Cerebellar cortex (tissue), 1 donor: Measurements from ENCODE around the gene SPNS3.

Experiments
- DNase-seq: peaks from one replicate; pipeline ENCODE4 v3.0.0-alpha.2; 2015; ENCODE audit warnings: low spot score

SPNS3 gene

GRCh38 chr17:4530799-4531730 lies 97.3 kb downstream of the SPNS3 start:
- no peak for DNase-seq

GRCh38 chr17:4531988-4532736 lies 98.4 kb downstream of the SPNS3 start:
- no peak for DNase-seq

GRCh38 chr17:4532860-4533522 lies 99.3 kb downstream of the SPNS3 start:
- DNase-seq = no peak

GRCh38 chr17:4533523-4534504 lies 100.1 kb downstream of the SPNS3 start:
- DNase-seq = no peak

GRCh38 chr17:4534515-4534914 lies 100.8 kb downstream of the SPNS3 start:
- no peak for DNase-seq

- DNase-seq = no peak
These were observed 101.4 kb downstream of the SPNS3 start for GRCh38 chr17:4534928-4535666.

GRCh38 chr17:4535667-4536258 lies 102.0 kb downstream of the SPNS3 start:
- no peak for DNase-seq

- DNase-seq = no peak
These were observed 102.6 kb downstream of the SPNS3 start for GRCh38 chr17:4536259-4536741.

GRCh38 chr17:4536742-4537411 lies 103.1 kb downstream of the SPNS3 start:
- peak; percentile 56 for DNase-seq
